GM12878 (cell line): ENCODE measurements around the gene RANBP3. TPM values are rescaled to one million over a fixed set of nuclear protein-coding genes. Genes with fewer than 3 reads are reported as not detected.

Experiments
- ATAC-seq: fragments of 200-7000 bp; cut with Tn5 transposase; 3 replicates; pipeline ENCODE4 v1.9.1; 2020; ENCODE audit warnings: mild to moderate bottlenecking, moderate library complexity
- BruUV-seq: library from RNA; stranded (reverse); fragments of 400-500 nt; replicated peaks from 2 replicates; lab custom pipeline; 2021; lab: Mats Ljungman, UMichigan
- CTCF ChIA-PET: fragments of 300-600 bp; sonication (Branson Sonifier 250); formaldehyde crosslinking; extraction: SDS; loops from one replicate; lab custom pipeline; 2021; ENCODE audit warnings: inconsistent platforms; lab: Yijun Ruan, JAX
- POLR2A ChIA-PET: fragments of 350-600 bp; formaldehyde crosslinking; extraction: SDS; loops from one replicate; lab custom pipeline; 2021; ENCODE audit warnings: inconsistent platforms; lab: Charles Lee
- RAD21 ChIA-PET: fragments of 300-600 bp; sonication (Branson Sonifier 250); formaldehyde crosslinking; loops from one replicate; lab custom pipeline; 2023; ENCODE audit warnings: antibody characterized with exemption; ENCODE audit not compliant: unreplicated experiment; lab: Charles Lee
- SMC1A ChIA-PET: fragments of 300-600 bp; sonication (Branson Sonifier 250); formaldehyde crosslinking; loops from one replicate; lab custom pipeline; 2023; ENCODE audit not compliant: unreplicated experiment, uncharacterized antibody; lab: Charles Lee
- DNase-seq: peaks from one replicate; pipeline ENCODE4 v3.0.0-alpha.2; 2011; ENCODE audit warnings: low read depth, low spot score
- FAIRE-seq: peaks from 3 replicates; lab custom pipeline; 2011; peaks lifted over from hg19 to GRCh38; lab: Jason Lieb, UNC
- H2AFZ ChIP-seq: 2 replicates; pipeline ENCODE4 v1.6.0; 2011; ENCODE audit warnings: low read depth, low read length, control low read depth; ENCODE audit not compliant: control insufficient read depth
- H3K27ac ChIP-seq: 2 replicates; pipeline ENCODE4 v1.5.1; 2011; ENCODE audit warnings: control low read depth; ENCODE audit not compliant: control insufficient read depth, insufficient read depth
- H3K27me3 ChIP-seq, 2 experiments: replicated peaks in 1 of 2; 2 replicates each; pipeline versions ENCODE4 v1.6.0 to v1.6.1; 2011; ENCODE audit warnings: low read length in 1 of 2; ENCODE audit not compliant: control insufficient read depth in 2 of 2, insufficient read depth in 2 of 2
- H3K36me3 ChIP-seq, 2 experiments: 2 replicates each; pipeline ENCODE4 v1.5.1; 2011; ENCODE audit warnings: low read length in 1 of 2; ENCODE audit not compliant: control insufficient read depth in 2 of 2, insufficient read depth in 2 of 2
- H3K4me1 ChIP-seq: 2 replicates; pipeline ENCODE4 v1.6.1; 2011; ENCODE audit warnings: mild to moderate bottlenecking, low read length, moderate library complexity, mixed read lengths; ENCODE audit not compliant: control insufficient read depth, insufficient read depth
- H3K4me2 ChIP-seq: 2 replicates; pipeline ENCODE4 v1.6.0; 2011; ENCODE audit warnings: control low read depth; ENCODE audit not compliant: control insufficient read depth, insufficient read depth
- H3K4me3 ChIP-seq: fragments of 200-600 bp; sonication (generic); 2 replicates; pipeline ENCODE4 v1.5.1; 2016
- H3K79me2 ChIP-seq: 2 replicates; pipeline ENCODE4 v1.6.0; 2011; ENCODE audit warnings: low read length; ENCODE audit not compliant: control insufficient read depth, insufficient read depth
- H3K9ac ChIP-seq: 2 replicates; pipeline ENCODE4 v1.8.0; 2011; ENCODE audit warnings: low read length, control low read depth, mixed read lengths; ENCODE audit not compliant: control insufficient read depth, insufficient read depth
- H3K9me3 ChIP-seq: replicated peaks from 3 replicates; pipeline ENCODE4 v1.5.1; 2011; ENCODE audit warnings: mild to moderate bottlenecking, low read length; ENCODE audit not compliant: control insufficient read depth, insufficient read depth
- H4K20me1 ChIP-seq: 2 replicates; pipeline ENCODE4 v1.6.0; 2011; ENCODE audit not compliant: control insufficient read depth, insufficient read depth
- BACH1 ChIP-seq: fragments of 450-650 bp; IDR thresholded peaks from 2 replicates; pipeline ENCODE4 v1.6.1; 2017; ENCODE audit warnings: mild to moderate bottlenecking, borderline replicate concordance
- BHLHE40 ChIP-seq, 2 experiments: fragments of 450-650 bp in 1 of 2; IDR thresholded peaks; 2 replicates each; pipeline ENCODE4 v1.6.1; 2011 to 2017; ENCODE audit warnings: low read depth in 2 of 2, borderline replicate concordance in 1 of 2, improper control_type of control experiment in 1 of 2, low read length in 1 of 2, mild to moderate bottlenecking in 1 of 2
- EP300 ChIP-seq, 2 experiments: fragments of 150-350 bp in 1 of 2; IDR thresholded peaks; 2 replicates each; pipeline ENCODE4 v1.6.1; 2011 to 2012; ENCODE audit warnings: low read depth in 2 of 2, low read length in 2 of 2, borderline replicate concordance in 1 of 2, improper control_type of control experiment in 1 of 2, inconsistent platforms in 1 of 2; ENCODE audit not compliant: control insufficient read depth in 1 of 2
- EZH2 ChIP-seq: IDR thresholded peaks from 2 replicates; pipeline ENCODE4 v1.6.1; 2012; ENCODE audit warnings: low read depth, mild to moderate bottlenecking, control low read depth, inconsistent platforms, low read length, borderline replicate concordance; ENCODE audit not compliant: control insufficient read depth
- HDGF ChIP-seq: fragments of 450-650 bp; IDR thresholded peaks from 2 replicates; pipeline ENCODE4 v1.6.1; 2016; ENCODE audit warnings: antibody characterized with exemption
- KLF5 ChIP-seq: fragments of 450-650 bp; IDR thresholded peaks from 2 replicates; pipeline ENCODE4 v1.6.1; 2014; ENCODE audit warnings: mild to moderate bottlenecking; ENCODE audit not compliant: partially characterized antibody
- LARP7 ChIP-seq: fragments of 450-650 bp; IDR thresholded peaks from 2 replicates; pipeline ENCODE4 v1.6.1; 2017; ENCODE audit warnings: mild to moderate bottlenecking
- MEF2B ChIP-seq: fragments of 450-650 bp; IDR thresholded peaks from 2 replicates; pipeline ENCODE4 v1.6.1; 2018; ENCODE audit warnings: mild to moderate bottlenecking, moderate library complexity; ENCODE audit not compliant: partially characterized antibody, poor library complexity, severe bottlenecking
- MXI1 ChIP-seq: fragments of 150-350 bp; IDR thresholded peaks from 2 replicates; pipeline ENCODE4 v1.6.1; 2011; ENCODE audit warnings: low read depth, mild to moderate bottlenecking, inconsistent platforms, low read length, improper control_type of control experiment
- NR2F1 ChIP-seq: fragments of 450-650 bp; conservative IDR thresholded peaks from 2 replicates; pipeline ENCODE4 v1.6.1; 2017; ENCODE audit warnings: mild to moderate bottlenecking
- PAX5 ChIP-seq: IDR thresholded peaks from 2 replicates; pipeline ENCODE4 v1.6.1; 2011; ENCODE audit warnings: low read depth, low read length, borderline replicate concordance
- PKNOX1 ChIP-seq: fragments of 450-650 bp; IDR thresholded peaks from 2 replicates; pipeline ENCODE4 v1.6.1; 2016; ENCODE audit warnings: mild to moderate bottlenecking
- PML ChIP-seq: IDR thresholded peaks from 2 replicates; pipeline ENCODE4 v1.6.1; 2012; ENCODE audit warnings: low read length, inconsistent platforms
- SIN3A ChIP-seq: IDR thresholded peaks from 2 replicates; pipeline ENCODE4 v1.6.1; 2012; ENCODE audit warnings: low read depth, low read length, improper control_type of control experiment
- YY1 ChIP-seq: IDR thresholded peaks from 2 replicates; pipeline ENCODE4 v1.6.1; 2011; ENCODE audit warnings: low read depth, mild to moderate bottlenecking, low read length
- ZBED1 ChIP-seq: IDR thresholded peaks from 2 replicates; pipeline ENCODE4 v1.6.1; 2016; ENCODE audit warnings: borderline replicate concordance
- ZZZ3 ChIP-seq: IDR thresholded peaks from 2 replicates; pipeline ENCODE4 v1.6.1; 2011; ENCODE audit warnings: low read depth; ENCODE audit not compliant: control insufficient read depth, insufficient read length
- WGBS: methylation state at CpG from one replicate; pipeline ENCODE4 v1.1.6; 2016; ENCODE audit warnings: low lambda C conversion rate; ENCODE audit not compliant: insufficient replicate concordance, insufficient coverage; ENCODE audit errors: missing lambda C conversion rate; 5-methylcytosine and 5-hydroxymethylcytosine counted together
- in situ Hi-C: fragments of 300-500 bp; cut with MboI; formaldehyde crosslinking; loops from 9 replicates; pipeline ENCODE4 v1.14.3; 2018; ENCODE audit warnings: mixed read lengths
- intact Hi-C: fragments of 100-400 bp; cut with micrococcal nuclease; formaldehyde crosslinking; loops from one replicate; pipeline ENCODE4 v1.14.2; 2022; ENCODE audit not compliant: unreplicated experiment
- polyA plus RNA-seq, 11 experiments: library from polyadenylated mRNA; depleted of rRNA in 4 of 11; unstranded in 6 of 11; stranded (reverse) in 5 of 11; fragments of >200 nt; fragmentation: Nextera tagmentation in 4 of 11; fragmentation: Illumina TruSeq in 1 of 11; extraction: Ambion mirVana in 4 of 11; extraction: Trizol in 1 of 11; gene quantifications; 1 replicate in 1 of 11; 2 replicates in 10 of 11; pipeline versions ENCODE4 v1.2.1 to v1.2.3, GENCODE V29; 2011 to 2016; ENCODE audit warnings: inconsistent platforms in 2 of 11, missing spikeins in 2 of 11, low read depth in 1 of 11
- total RNA-seq, 4 experiments: library from RNA; depleted of rRNA in 3 of 4; stranded (reverse); fragments of >200 nt in 3 of 4; fragmentation: Illumina TruSeq in 1 of 4; extraction: Trizol in 1 of 4; gene quantifications; 2 replicates each; pipeline versions ENCODE4 v1.2.1 to v1.2.3, GENCODE V29; 2013 to 2021
- TF ChIP-seq, protein P1 (sequence below): IDR thresholded peaks from 2 replicates; pipeline ENCODE4 v1.6.1; 2012; ENCODE audit warnings: mild to moderate bottlenecking, low read depth, low read length
- TF ChIP-seq, protein P2 (sequence below), 3 experiments: IDR thresholded peaks in 2 of 3; conservative IDR thresholded peaks in 1 of 3; 2 replicates each; pipeline ENCODE4 v1.5.1; 2011; ENCODE audit warnings: low read depth in 3 of 3, low read length in 3 of 3, mild to moderate bottlenecking in 3 of 3, control low read depth in 2 of 3, moderate library complexity in 2 of 3, inconsistent platforms in 1 of 3, mixed read lengths in 1 of 3; ENCODE audit not compliant: control insufficient read depth in 2 of 3, insufficient read depth in 1 of 3; ENCODE audit errors: extremely low read depth in 1 of 3

Gene RANBP3
- total and polyA plus RNA-seq, 10 of the 15 experiments (the other 5 are each of a cell fraction or from before 2014, with no cell fraction given): 1.1 to 81.6 (median 60.0) TPM

- Histone ChIP-seq H2AFZ (no peak overlapping the region), H3K4me2 (0 out of 2 replicates have a peak overlapping the region, but pooled peaks have one; percentile 9), H3K9ac (peak overlapping the region; percentile 13; the same call in 1 of the 2 replicates), H4K20me1 (no peaks in the 10 kb centered on the region), H3K27ac (no peak overlapping the region; the same call in 1 of the 2 replicates), H3K4me3 (no peak overlapping the region), H3K9me3 (no peaks in the 10 kb centered on the region), H3K27me3 (no peaks in the 10 kb centered on the region), H3K36me3 (peaks cover 30 to 53% of the 10 kb centered on the region in 2 experiments), H3K4me1 (peaks cover 15% of the 10 kb centered on the region), H3K79me2 (no peaks in the 10 kb centered on the region)
- DNase-seq (peak; percentile 19), FAIRE-seq (peak; percentile 88), ATAC-seq (peak; percentile 99)
- intact Hi-C loops (no loop called here), in situ Hi-C loops (no loop called here)
- ChIA-PET RAD21 (no interaction called here), CTCF (no interaction called here), POLR2A (no interaction called here), SMC1A (no interaction called here)
- no TSS peak for BruUV-seq
- 17% methylated on average over 8 of the region's 8 CpGs for WGBS
- TF ChIP-seq ZBED1 (no peak), EZH2 (no peak), BACH1 (no peak), KLF5 (no peak), MEF2B (peak; percentile 62), LARP7 (no peak), HDGF (no peak), EP300 (IDR thresholded peaks at IDR 0.05; ENCODE audit: borderline replicate concordance in 1 of 2, control insufficient read depth in 1 of 2, low read depth in 2 of 2, low read length in 2 of 2) (0 out of 4 replicates have a peak, but pooled peaks of 1 of the 2 experiments have one; percentile 49), ZZZ3 (no peak), MXI1 (no peak), PKNOX1 (no peak), PML (no peak), YY1 (no peak), SIN3A (no peak), NR2F1 (0 out of 2 replicates have a peak, but pooled peaks have one; percentile 24), PAX5 (peak; percentile 74; the same call in 1 of the 2 replicates), BHLHE40 (IDR thresholded peaks at IDR 0.05; ENCODE audit: borderline replicate concordance in 1 of 2, low read depth in 2 of 2, low read length in 1 of 2) (peak in 1 of 2 experiments; percentile 47; a peak in 1 of 4 replicates)
- TF ChIP-seq, protein P1, sequence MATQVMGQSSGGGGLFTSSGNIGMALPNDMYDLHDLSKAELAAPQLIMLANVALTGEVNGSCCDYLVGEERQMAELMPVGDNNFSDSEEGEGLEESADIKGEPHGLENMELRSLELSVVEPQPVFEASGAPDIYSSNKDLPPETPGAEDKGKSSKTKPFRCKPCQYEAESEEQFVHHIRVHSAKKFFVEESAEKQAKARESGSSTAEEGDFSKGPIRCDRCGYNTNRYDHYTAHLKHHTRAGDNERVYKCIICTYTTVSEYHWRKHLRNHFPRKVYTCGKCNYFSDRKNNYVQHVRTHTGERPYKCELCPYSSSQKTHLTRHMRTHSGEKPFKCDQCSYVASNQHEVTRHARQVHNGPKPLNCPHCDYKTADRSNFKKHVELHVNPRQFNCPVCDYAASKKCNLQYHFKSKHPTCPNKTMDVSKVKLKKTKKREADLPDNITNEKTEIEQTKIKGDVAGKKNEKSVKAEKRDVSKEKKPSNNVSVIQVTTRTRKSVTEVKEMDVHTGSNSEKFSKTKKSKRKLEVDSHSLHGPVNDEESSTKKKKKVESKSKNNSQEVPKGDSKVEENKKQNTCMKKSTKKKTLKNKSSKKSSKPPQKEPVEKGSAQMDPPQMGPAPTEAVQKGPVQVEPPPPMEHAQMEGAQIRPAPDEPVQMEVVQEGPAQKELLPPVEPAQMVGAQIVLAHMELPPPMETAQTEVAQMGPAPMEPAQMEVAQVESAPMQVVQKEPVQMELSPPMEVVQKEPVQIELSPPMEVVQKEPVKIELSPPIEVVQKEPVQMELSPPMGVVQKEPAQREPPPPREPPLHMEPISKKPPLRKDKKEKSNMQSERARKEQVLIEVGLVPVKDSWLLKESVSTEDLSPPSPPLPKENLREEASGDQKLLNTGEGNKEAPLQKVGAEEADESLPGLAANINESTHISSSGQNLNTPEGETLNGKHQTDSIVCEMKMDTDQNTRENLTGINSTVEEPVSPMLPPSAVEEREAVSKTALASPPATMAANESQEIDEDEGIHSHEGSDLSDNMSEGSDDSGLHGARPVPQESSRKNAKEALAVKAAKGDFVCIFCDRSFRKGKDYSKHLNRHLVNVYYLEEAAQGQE: no peak
- TF ChIP-seq, protein P2, sequence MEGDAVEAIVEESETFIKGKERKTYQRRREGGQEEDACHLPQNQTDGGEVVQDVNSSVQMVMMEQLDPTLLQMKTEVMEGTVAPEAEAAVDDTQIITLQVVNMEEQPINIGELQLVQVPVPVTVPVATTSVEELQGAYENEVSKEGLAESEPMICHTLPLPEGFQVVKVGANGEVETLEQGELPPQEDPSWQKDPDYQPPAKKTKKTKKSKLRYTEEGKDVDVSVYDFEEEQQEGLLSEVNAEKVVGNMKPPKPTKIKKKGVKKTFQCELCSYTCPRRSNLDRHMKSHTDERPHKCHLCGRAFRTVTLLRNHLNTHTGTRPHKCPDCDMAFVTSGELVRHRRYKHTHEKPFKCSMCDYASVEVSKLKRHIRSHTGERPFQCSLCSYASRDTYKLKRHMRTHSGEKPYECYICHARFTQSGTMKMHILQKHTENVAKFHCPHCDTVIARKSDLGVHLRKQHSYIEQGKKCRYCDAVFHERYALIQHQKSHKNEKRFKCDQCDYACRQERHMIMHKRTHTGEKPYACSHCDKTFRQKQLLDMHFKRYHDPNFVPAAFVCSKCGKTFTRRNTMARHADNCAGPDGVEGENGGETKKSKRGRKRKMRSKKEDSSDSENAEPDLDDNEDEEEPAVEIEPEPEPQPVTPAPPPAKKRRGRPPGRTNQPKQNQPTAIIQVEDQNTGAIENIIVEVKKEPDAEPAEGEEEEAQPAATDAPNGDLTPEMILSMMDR (IDR thresholded peaks at IDR 0.05 in 2 of 3, conservative IDR thresholded peaks at IDR 0.05 in 1 of 3; ENCODE audit: control insufficient read depth in 2 of 3, extremely low read depth in 1 of 3, insufficient read depth in 1 of 3, low read depth in 3 of 3, low read length in 3 of 3): no peak
These were observed 50.5 kb downstream of the RANBP3 start for GRCh38 chr19:5927441-5927821.
